GM21528 (cell line): ENCODE data around the gene DSP.

ENCODE experiments used
- ATAC-seq: cut with Tn5 transposase; IDR thresholded peaks from one replicate; pipeline ENCODE4 v1.9.1; 2021; ENCODE audit warnings: mild to moderate bottlenecking, moderate library complexity; ENCODE audit not compliant: unreplicated experiment, low FRiP score

DSP gene

DNA sequence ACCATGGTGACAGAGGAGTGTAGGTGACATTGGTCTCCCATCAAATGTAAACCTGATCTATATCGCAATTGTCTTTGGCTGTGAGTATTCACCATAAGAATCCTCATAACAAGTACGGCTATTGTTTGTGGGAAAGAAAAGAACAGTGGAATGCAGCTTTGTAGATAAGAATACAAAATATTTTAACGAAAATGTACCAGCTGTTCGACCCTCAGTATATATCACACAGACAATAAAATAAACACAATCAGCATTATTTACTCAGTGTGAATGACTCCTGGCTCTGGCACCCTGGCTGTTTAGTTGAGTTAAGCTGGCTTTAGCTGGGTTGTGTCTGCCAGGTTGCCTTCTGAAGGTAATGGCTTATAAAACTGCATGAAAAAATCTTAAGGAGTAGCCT is 91.9 kb downstream of the DSP start:
- no peak for ATAC-seq

DNA sequence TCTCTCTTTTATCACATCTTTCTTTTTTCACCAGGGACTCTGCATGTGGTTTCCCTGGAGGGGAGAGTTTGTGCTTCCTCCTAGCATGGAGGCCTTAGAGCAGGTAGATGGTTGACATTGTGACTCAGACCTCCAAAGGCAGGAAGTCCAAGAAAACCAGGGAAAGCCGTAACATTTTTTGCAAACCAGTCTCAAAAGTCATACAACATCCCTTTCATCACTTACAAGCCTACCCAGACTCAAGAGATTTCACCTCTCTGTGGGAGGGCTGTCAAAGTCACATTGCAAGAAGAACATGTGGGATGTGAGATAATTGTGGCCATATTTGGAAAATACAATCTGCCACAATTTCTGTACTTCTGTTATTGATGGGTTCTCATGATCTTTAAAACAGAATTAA is 94.7 kb downstream of the DSP start:
- ATAC-seq, result no peak
